GM12872 (cell line): ENCODE results near the gene ACOX1.

Source experiments
- TF ChIP-seq, protein P1 (sequence below): IDR thresholded peaks from 3 replicates; pipeline ENCODE4 v1.5.1; 2011; ENCODE audit warnings: low read depth, mild to moderate bottlenecking, low read length, moderate library complexity; ENCODE audit not compliant: insufficient read depth

The ACOX1 gene

DNA sequence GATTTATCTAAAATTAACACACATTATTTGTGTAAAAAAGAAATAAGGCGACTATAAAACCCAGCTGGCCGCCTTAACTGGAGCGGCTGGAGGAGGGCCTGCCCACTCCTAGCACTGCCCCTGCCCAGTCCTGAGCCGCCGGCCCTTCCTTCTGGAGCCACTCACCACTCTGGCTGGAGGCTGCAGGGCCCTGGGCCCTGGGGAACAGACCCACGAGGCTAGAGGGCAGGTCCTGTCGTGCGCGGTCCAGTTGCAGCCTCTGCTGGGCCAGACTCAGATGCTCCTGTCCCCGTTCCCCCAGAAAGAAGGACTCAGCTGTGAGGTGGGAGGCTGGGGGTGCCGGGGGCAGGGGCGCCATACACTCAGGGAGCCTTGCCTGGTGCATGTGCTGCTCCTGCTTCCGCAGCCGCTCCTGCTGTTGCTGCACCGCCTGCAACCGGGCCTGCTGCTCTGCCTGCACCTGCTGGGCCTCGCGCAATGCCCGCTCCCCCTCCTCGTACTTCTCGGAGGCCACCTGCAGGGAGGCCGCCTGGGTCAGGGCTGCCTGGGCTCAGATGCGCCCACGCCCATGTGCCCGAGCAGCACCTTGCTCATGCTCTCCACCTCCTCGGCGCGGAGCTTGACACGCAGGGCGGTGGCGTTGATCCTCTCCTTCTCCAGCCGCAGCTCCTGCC, 65.3 kb downstream of the ACOX1 start:
- TF ChIP-seq, protein P1, sequence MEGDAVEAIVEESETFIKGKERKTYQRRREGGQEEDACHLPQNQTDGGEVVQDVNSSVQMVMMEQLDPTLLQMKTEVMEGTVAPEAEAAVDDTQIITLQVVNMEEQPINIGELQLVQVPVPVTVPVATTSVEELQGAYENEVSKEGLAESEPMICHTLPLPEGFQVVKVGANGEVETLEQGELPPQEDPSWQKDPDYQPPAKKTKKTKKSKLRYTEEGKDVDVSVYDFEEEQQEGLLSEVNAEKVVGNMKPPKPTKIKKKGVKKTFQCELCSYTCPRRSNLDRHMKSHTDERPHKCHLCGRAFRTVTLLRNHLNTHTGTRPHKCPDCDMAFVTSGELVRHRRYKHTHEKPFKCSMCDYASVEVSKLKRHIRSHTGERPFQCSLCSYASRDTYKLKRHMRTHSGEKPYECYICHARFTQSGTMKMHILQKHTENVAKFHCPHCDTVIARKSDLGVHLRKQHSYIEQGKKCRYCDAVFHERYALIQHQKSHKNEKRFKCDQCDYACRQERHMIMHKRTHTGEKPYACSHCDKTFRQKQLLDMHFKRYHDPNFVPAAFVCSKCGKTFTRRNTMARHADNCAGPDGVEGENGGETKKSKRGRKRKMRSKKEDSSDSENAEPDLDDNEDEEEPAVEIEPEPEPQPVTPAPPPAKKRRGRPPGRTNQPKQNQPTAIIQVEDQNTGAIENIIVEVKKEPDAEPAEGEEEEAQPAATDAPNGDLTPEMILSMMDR = no peak

DNA sequence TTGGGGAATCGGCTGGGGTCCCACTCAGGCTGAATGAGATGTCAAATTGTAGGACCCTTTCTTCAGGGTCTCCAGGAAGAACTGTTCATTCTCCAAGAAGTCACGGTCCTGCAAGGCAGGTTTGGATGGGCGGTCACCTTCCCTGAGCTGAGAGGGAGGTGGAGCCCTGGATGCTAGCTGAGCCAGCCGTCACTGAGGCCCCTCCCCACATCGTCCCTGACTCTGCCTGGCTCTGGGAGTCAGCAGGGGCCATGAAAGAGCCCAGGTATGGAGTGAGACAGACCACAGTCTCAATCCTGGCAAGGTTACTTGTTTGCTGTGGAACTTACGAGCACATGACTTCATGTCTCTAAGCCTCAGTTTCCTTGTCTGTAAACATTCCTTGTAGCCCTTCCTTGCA, 68.3 kb downstream of the ACOX1 start:
- TF ChIP-seq, protein P1 = no peak

DNA sequence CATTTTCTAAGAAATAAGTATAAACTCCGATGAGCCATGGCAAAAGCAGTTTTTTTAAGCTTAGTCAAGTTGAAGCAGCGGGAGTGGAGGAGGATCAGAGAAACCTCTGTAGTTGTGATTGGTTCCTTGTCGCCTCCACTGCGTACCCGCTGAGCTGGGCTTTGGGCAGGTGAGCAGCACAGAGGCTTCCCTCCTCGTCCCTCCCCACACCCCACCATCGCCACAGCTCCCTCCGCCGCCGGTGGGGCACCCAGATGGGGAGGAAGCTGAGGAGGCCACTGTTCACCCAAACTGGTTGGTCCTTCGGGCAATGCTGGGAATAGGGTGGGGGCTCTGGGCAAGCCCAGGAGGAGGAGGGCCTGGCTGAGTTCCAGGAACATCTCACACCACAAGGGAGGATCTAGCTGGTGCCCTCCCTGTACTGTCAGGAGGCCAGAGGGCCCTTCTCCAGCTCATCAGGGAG, 69.1 kb downstream of the ACOX1 start:
- TF ChIP-seq, protein P1 = no peak

DNA sequence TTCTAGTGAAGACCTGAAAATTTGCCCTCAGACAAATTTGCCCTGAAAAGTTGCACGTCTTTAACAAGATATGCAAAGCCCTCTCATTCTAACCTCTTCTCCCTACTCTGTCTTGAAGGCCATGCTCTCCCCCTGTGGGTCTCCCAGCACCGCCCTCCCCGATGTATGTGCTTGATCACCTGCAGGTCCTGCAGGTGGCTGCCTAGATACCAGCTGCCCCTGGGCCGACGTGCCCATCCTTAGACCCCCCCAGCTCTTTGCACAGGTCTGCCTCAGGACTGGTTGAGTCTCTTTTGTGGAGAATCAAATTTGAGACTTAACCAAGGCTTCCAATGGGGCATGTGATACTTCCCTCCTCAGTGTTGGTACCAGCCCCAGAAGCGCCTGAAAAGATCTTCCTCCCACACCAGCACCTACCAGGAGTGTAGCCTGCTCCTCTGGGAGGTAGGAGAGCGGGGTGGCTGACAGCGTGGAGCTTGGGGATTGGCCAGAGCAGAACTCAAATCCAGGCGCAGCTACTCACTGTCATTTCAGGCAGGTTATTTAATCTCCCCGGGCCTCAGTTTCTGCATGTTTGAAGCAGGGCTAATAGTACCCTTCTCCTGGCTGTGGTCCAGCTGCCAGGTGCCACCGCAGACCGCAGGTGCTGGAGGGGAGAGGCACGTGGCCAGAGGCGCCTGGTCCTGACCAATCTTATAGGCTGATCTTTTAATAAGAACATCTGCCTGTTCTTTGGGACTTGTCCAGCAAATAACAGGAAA, 69.7 kb downstream of the ACOX1 start:
- TF ChIP-seq, protein P1 = no peak

DNA sequence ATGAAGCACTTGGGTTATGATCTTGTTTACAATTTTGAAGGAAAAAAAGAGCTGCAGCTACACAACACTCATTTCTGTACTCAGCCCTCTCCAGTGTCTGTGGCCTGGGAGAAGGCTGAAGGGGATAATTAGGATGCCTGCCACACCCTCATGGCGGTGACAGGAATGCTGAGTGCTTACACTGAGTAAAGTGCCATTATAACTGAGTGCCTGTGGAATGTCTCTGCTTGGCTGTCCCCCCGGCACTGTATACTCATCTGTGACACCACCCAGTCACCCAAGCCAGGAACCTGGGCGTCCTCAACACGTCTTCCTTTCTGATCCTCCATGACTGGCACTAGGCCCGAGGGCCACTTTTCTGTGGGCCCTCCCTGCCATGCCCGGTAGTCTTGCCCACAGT, 70.8 kb downstream of the ACOX1 start:
- TF ChIP-seq, protein P1 = no peak

DNA sequence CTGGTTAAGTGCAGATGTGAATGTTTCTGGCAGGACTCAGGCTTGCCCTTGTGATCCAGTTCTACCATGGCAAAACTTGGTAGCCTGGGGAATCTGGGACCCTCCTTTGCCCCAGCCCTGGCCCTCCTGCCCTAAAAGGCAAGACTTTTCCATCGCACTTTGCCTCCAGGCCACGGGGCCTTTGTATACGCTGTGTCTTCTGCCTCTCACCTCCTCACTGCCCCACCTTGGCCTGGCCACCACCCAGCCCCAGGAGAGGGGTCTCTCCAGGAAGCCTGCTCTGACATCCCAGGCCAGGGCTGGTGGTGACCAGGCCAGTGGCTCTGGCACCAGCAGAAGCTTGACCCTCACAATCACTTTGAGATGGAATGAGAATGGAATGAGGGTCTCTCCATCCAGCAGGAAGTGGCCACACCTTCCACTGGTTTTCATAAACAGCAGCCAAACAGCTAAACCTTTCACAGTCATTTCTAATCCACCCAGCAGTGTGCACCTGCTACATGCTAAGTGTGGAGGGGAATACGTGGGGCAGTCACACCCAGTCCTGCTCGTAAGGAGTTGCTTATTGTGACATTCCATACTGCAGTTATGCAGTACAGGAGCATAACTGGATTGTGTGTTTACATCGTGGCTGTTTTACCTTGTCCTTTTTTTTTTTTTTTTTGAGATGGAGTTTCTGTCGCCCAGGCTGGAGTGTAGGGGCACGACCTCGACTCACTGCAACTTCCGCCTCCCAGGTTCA, 72.7 kb downstream of the ACOX1 start:
- TF ChIP-seq, protein P1 = no peak
